G401 (cell line): ENCODE measurements around the gene EPB41L4B. TPM values are rescaled to one million over a fixed set of nuclear protein-coding genes. Genes with fewer than 3 reads are reported as not detected.
A peak's percentile ranks its signal among the peaks of the same experiment; 100 is the strongest.

Source experiments
- DNase-seq: peaks from one replicate; pipeline ENCODE4 v3.0.0-alpha.2; 2015; ENCODE audit warnings: low spot score
- in situ Hi-C: cut with HindIII; loops from 2 replicates; pipeline ENCODE4 v1.10.0; 2016; ENCODE audit warnings: low sequenced_read_pairs, mixed read lengths
- total RNA-seq: library from RNA; depleted of rRNA; stranded (reverse); fragments of >200 nt; shearing (Covaris generic); gene quantifications from 2 replicates; pipeline ENCODE4 v1.2.3, GENCODE V29; 2014

Gene EPB41L4B
- total RNA-seq, 1 experiment from 2014 or later: 6.5 TPM

DNA sequence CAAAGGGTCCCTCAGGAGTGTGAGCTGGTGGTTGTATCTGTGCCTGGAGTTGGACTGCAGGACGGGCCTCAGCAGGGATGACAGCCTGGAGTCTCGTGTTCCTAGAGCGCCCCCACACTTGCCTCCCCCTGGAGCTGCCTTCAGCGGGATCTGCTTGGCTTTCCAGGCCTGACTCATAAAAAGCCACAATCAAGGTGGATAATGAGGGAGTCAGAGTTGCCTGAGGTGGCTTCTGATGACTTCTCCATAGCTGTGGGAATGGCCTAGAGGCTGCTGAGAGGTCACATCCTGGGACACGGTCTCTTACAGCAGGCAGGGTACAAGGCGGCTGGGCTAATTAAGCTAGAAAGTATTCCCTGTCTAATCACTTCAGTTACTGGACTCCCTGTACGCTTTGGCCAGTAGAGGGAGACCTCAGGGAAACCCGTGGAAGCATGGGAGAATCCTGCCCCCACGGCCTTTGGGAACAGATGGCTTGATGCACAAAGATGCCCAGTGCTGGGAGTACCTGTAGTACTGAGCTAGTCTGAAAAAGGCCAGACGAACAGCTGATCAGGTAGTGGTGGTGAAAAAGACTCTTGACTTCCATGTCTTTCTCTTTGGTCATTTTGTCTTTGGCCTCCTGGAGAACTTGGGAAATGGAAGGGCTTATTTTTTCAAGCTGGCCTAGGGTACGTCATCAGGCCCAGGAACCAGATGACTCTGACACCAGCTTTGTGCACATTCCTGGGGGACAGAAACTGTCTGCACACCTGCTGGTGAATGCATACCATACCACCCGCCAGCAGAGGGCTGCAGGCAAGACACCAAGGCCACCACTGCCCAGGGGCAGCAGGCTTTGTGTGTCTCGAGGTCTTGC lies 137.7 kb downstream of the EPB41L4B start:
- in situ Hi-C loops: no loop called here
- DNase-seq: peak; percentile 91

DNA sequence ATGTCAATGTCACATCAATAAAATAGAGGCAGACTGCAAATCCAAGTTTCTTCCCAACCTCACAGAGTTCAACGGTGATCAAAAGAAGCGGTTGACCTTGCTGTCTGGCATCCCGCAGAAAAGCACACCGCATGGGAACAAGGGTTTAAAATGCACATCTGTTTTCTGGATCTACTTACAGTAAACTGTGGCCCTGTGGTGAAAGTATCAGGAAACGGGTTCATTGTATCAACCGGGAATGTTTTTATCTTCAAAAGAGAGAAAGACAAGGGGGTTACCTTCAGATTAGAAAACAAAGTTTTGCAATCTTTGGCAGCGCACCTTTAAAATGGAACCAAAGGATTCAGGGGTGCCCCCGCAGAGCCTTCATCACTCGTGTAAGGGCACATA lies 138.3 kb downstream of the EPB41L4B start:
- no peak for DNase-seq
- in situ Hi-C loops: no loop called here

DNA sequence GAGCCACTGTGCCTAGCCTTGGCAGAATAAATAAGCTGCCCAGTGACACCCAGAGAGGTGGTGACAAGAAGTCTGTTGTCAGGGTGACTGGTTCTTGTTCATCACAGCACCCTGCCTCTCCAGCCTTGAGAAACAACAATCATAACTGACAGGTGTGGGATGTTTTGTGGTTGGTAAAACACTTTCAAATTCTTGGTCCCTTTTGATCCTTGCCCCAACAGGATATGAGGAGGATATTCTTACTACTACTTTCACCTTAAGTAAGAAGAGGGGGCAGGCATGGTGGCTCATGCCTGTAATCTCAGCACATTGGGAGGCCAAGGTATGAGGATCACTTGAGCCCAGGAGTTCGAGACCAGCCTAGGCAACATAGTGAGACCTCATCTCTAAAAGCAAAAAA lies 139.6 kb downstream of the EPB41L4B start:
- in situ Hi-C loops: no loop called here

DNA sequence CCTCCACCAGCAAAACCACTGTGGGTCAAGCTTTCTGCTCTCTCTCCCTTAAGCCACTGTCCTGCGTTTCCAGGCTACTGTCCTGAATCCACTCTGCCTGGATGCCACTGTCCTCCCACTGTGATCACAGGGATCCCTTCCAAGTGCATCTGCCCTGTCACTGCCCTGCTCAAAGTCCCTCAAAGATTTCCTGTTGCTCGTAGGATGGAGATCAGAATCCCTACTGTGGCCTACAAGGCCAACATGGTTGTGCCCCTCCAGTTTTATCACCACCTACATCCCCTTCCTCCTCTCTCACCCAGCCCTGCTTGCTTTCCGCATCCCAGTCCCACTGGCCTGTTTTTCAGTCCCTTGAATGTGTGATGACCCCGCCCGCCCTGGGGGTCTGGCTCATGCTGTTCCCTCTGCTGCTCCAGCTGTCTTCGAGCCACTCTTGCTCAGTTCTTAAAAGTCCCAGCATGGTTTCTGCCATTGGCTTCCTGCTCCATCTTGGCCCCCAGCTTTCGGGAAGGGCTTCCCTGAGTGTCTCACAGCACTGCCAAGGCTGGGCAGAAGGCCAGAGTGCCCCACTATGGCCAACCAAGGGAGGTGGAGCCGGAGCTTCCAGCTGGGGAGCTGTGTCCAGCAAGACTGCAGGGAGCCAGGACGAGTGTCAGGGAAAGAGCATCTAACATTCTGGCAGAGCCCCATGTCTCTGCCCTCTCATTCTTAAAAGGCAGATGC lies 140.9 kb downstream of the EPB41L4B start:
- in situ Hi-C loops: no loop called here
- peak; percentile 91 for DNase-seq

More for the DNA sequence above, 139.6 kb downstream of the EPB41L4B start:
- DNase-seq: no peak

DNA sequence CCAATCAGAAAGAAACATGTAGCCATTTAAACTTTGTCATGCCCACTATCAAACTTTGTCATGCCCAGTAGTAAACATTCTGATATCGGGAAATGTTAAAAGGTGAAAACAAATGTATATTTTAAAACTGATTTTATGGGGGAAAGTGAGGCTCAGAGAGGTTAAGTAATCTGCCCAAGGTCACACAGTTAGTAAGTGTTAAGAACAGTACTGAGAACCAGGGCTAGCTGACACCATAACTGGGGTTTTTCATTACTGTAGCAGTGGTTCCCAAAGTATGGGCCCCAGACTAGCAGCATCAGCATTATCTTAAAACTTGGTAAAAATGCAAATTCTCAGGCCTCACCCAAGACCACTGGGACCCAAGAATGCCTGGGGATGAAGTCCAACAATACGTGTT lies 143.9 kb downstream of the EPB41L4B start:
- in situ Hi-C loops: no loop called here

DNA sequence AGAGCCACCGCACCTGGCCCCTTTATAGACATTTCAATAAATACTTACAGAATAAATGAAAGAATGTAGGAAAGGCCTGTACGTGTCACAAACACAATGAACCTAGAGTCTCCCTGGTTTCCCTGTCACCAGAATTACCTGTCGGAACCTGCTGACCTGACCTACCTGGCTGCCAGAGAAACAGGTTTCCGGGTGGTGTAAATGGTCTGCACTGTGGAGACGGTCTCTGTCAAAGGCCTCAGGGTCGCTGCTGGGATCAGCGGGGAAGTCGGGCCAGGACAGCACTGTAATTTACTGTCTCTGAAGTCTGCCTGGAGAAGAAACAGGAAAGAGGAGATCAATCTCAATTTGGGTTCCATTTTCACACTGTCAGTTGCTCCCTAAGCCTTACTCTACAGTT lies 144.5 kb downstream of the EPB41L4B start:
- DNase-seq: no peak
- in situ Hi-C loops: no loop called here

More for the DNA sequence above, 143.9 kb downstream of the EPB41L4B start:
- DNase-seq: no peak

DNA sequence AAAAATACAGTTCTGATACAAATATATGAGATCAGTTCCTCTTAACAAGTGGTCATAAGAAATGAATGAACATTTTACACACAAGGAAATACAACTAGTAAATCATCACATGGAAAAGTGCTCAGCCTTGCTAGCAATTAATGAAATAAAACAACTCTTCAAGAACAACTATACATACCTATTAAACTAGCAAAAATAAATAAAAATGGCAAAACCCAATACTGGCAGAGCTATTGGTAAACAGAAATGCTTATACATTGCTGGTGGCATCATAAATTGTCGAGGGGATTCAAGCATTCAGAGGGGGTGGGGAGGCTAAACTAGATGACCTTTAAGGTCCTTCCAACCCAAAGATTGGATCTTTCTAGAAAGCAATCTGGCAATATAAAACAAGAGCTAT lies 147.9 kb downstream of the EPB41L4B start:
- no peak for DNase-seq
- in situ Hi-C loops: no loop called here

DNA sequence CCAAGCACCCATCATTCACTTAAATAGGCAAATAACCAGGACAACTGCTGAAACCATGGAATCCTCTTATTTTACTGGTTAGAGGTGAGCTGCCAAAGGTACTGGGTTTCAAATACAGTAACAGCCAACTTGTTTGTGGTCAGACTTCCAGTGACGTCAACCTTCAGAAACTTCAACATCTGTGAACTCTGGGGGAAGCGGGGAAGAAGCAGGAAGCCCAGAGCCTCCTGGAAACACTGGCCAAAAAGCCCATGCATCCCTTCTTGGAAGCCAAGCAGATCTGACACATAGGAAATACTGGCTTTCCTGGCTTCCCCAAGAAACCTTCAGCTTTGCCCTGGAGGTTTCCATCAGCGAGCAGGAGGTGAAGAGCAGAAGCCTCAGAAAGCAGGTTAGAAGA lies 148.9 kb downstream of the EPB41L4B start:
- DNase-seq: no peak
- in situ Hi-C loops: no loop called here

DNA sequence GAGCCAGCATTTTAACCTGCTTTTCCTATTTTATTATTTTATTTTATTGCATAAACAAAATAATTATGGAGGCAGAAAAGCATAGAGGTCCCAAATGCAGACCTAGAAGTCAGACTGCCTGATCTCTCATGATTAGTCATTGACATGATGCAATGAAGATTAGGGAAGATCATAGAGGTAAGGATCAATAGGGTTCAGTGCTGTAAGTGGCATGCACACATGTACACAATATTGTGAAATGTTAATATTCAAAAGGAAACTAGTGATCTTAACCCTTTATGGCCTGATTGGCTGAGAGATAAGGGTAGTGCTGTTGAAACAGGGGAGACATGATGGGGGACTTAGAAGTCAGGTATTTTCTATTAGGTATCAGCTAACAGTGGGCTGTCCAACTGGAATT lies 152.7 kb downstream of the EPB41L4B start:
- in situ Hi-C loops: no loop called here
- no peak for DNase-seq

DNA sequence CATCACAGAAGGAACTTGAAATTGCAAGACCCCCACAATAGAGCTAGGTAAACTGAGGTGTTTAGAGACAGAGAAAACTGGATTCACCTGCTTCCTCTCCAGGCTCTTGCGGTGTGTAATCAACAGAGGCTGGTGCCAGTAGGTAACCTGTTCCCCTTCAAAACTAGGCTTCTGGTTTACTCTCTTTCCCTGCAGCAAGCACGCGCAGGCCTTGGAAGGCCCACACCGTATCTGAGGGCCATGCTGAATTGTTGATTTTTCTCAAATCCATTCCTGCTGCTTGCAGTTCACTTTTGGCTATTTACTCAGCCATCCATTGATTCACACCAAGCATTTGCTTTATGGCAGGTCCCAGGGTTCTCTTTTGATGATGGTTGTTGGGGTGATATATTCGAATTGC lies 153.1 kb downstream of the EPB41L4B start:
- in situ Hi-C loops: no loop called here
- peak; percentile 60 for DNase-seq

DNA sequence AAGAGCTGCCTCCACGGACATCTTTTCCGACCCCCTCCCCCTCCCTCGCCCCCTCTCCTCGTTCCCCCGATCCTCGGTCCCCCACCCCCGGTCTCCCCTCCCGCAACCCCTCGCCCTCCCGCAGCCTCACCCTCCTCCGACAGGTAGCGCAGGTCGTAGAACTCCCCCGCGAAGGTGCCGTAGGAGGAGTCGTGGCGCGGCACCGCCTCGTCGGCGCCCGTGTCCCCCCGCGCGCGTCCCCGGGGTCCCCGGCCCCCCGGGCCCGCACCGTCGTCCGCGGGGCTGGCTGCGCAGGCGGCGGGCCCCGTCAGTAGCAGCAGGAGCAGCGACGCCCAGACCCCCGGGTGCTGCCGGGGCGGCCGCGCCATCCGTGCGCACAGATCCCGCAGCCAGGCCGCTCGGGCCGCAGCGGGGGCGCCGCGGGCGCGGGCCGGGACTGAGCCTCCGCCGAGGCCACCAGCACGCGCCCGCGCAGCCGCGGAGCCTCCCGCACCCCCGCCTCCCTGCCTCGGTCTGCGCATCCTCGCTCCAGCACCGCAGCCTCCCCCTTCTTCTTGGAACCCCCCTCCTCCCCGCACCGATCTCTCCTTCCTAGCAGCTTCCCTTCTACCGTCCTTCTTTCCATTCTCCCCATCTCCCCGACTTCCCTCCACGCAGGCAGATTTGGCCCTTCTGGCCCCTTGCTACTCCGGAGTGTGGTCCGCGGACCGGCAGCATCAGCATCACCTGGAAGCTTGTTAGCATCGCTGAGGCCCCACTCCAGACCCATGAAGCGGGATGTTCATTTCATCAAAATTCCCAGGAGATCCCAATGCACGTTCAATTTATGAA lies 153.9 kb downstream of the EPB41L4B start, which contains the start of gene FRRS1L:
FRRS1L (minus strand) TSS at position 479 of the 831 bp plus-strand sequence; CDS start at position 368, 111 bp downstream.
- in situ Hi-C loops: no loop called here
- DNase-seq: peak; percentile 73

DNA sequence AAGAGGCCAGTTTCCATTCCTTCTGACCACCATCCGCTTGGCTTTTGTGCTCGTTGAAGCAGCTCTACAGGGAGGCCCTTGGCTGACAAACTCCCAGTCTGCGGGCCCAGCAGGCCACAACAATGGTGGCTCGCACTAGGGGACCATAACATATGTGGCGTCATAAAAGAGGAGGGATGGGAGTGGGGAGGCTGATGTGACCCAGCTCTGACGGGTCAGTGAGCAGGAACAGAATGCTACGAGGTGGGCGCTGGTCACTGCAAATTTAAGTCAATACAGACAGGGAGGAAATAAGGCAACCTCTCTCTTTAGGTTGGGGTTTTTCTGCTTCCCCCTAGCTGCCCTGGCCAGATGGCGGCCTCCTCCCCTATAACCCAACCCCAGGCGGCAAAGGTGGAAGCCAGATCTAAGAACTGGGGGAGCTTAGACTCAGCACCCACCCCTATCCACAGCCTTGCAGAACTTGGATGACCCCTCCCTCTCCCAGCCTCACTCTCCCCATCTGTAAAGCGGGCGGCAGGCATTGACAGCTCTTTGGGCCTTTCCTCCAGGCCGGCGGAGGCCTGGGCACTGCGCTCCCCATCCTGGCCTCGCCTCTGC lies 154.6 kb downstream of the EPB41L4B start:
- in situ Hi-C loops: no loop called here
- peak; percentile 55 for DNase-seq

DNA sequence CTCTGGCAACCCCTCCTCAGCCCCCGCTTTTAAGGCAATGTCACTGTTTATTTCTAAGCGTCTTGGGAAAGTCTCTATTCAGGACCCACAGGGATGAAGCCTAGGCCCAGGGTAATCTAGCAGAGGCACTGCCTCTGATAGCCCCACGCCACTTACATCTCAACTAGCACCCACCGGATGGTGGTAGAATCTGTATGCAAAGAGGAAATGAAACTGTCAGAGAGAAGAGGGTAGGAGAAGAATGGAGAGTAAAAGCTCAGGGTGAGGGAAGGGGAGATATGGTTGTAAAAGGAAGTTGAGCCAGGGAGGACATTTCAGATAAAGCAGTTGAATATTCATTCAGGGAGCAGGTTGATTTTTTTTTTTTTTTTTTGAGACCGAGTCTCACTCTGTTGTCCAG lies 156.8 kb downstream of the EPB41L4B start:
- in situ Hi-C loops: no loop called here
- no peak for DNase-seq

DNA sequence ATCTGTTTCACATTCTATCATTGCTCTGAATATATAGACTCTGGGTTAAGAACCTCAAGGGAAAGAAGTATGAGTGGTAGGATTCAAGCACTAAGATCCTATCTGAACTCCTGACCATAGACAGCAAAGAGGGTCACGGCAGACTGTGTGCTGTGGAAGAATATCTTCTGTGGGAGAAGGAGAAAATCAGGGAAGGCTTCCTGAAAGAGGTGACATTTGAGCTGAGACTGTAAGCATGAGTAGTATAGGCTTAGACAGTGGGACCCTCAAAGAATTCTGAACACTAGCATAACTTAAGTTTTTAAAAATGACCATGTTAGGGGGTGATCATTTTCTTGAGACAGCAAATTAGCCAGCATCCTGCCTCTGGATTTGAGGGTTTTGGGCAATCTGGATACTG lies 157.7 kb downstream of the EPB41L4B start:
- in situ Hi-C loops: no loop called here
- DNase-seq: no peak

DNA sequence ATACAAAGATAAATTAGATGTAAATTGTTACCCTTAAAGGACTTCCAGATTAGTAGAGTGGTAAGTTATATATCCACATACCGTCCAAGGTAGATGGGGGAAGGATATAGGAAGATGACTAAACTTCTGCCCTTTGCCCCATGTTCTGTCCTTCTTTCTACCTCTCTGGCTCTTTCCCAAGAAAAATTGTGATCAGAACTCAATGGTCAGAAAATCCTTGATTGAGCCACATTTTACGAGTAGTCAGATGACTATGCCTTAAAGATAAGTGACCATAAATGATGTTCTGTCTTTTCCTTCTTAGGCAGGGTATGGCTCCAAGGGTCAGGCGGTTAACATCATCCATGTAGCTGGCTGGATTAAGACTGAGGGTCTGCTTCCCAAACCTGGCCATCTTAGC lies 158.2 kb downstream of the EPB41L4B start:
- in situ Hi-C loops: no loop called here
- no peak for DNase-seq

DNA sequence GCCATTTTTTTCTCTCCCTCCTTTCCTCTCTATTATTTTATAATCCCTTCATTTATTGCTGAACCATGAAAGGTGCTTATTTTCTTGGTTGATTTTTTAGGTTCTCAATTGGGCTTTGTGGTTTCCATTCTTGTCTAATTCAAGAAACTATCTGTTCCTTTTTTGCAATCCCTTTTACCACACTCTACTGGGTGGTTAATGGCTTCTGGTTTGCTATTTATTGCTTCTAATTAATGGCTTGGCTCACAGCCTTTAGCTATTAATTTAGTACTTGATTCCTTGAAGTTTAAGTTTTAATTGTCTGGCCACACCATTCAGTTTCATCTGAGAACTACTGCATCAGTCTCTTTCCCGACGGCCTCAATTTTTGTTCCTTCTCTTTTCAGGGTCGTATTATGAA lies 159.4 kb downstream of the EPB41L4B start:
- in situ Hi-C loops: no loop called here
- no peak for DNase-seq

DNA sequence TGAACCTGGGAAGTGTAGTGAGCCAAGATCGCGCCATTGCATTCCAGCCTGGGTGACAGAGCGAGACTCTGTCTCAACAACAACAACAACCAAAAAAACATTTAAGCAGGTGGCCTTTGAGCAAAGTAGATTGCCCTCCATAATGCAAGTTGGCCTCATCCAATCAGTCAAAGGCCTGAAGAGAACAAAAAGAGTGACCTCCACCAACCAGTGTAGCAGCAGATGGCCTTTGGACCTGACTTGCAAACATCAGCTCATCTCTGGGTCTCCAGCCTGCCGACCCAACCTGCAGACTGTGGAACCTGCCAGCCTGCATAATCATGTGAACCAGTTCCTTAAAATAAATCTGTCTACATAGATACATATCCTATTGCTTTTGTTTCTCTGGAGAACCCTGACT lies 161.3 kb downstream of the EPB41L4B start:
- in situ Hi-C loops: no loop called here
- no peak for DNase-seq

DNA sequence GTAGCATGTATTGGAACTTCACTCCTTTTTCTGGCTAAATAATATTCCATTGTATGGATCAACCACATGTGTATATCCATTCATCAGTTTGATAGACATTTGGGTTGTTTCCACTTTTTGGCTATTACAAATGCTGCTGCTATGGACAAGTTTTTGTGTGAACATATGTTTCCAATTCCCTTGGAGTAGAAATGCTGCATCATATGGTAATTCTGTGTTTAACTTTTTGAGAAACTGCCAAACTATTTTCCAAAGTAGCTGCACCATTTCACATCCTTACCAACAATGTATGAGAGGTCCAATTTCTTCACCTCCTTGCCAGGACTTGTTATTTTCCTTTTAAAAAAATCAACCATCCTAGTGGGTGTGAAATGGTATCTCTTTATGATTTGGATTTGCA lies 162.2 kb downstream of the EPB41L4B start:
- in situ Hi-C loops: no loop called here
- DNase-seq: no peak

DNA sequence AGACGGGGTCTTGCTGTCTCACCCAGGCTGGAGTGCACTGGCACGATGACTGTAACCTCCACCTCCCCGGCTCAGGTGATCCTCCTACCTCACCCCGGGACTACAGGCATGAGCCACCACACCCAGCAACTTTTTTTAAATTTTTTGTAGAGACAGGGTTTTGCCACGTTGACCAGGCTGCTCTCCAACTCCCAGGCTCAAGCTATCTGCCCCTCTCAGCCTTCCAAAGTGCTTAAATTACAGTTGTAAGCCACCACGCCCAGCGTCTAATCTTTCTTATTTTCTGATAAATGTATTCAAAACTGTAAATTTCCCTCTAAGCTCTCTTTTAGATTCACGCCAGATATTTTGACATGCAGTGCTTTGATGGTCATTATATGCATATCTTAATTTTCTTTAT lies 164.2 kb downstream of the EPB41L4B start:
- no peak for DNase-seq
- in situ Hi-C loops: no loop called here
